GM12872 (cell line): ENCODE measurements around the gene RAB27B.

ENCODE experiments used
- CTCF ChIP-seq: IDR thresholded peaks from 3 replicates; pipeline ENCODE4 v1.5.1; 2011; ENCODE audit warnings: low read depth, mild to moderate bottlenecking, low read length, moderate library complexity; ENCODE audit not compliant: insufficient read depth

RAB27B gene

GRCh38 chr18:54790109-54790508, 38.2 kb upstream of the RAB27B start:
- TF ChIP-seq CTCF = no peak

GRCh38 chr18:54791657-54792056, 36.6 kb upstream of the RAB27B start:
- no peak for TF ChIP-seq CTCF

GRCh38 chr18:54792079-54792478, 36.2 kb upstream of the RAB27B start:
- TF ChIP-seq CTCF = no peak

- TF ChIP-seq CTCF = no peak
Observed at GRCh38 chr18:54794823-54795222, 33.5 kb upstream of the RAB27B start.

- TF ChIP-seq CTCF = no peak
Observed at GRCh38 chr18:54798186-54798585, 30.1 kb upstream of the RAB27B start.

GRCh38 chr18:54801374-54801773, 26.9 kb upstream of the RAB27B start:
- no peak for TF ChIP-seq CTCF

GRCh38 chr18:54802178-54802577, 26.1 kb upstream of the RAB27B start:
- TF ChIP-seq CTCF = no peak
